ENCODE results near the gene CDK19.

DNA sequence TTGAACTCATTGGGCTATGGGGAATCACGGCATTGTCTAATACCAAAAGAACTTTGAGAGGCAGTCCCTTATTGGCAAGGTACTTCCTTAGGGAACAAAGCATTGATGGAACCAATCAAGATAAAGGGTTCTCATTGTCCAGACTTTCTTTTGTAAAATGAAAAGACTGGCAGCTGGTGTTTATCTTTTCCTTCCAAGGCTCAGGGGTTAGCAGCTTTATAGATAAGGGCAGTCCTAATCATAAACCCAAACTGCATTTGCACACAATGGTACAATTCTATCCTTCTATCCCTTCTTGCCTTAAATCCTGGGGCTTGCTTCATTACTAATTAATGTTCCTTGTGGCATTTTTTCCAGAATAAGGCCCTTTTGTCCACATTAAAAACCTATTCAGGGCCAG is 28.6 kb downstream of the CDK19 start:
- TF ChIP-seq, protein P1, sequence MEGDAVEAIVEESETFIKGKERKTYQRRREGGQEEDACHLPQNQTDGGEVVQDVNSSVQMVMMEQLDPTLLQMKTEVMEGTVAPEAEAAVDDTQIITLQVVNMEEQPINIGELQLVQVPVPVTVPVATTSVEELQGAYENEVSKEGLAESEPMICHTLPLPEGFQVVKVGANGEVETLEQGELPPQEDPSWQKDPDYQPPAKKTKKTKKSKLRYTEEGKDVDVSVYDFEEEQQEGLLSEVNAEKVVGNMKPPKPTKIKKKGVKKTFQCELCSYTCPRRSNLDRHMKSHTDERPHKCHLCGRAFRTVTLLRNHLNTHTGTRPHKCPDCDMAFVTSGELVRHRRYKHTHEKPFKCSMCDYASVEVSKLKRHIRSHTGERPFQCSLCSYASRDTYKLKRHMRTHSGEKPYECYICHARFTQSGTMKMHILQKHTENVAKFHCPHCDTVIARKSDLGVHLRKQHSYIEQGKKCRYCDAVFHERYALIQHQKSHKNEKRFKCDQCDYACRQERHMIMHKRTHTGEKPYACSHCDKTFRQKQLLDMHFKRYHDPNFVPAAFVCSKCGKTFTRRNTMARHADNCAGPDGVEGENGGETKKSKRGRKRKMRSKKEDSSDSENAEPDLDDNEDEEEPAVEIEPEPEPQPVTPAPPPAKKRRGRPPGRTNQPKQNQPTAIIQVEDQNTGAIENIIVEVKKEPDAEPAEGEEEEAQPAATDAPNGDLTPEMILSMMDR (IDR thresholded peaks at IDR 0.05; ENCODE audit: low read depth, low read length) = no peak
- TF ChIP-seq POLR2A (IDR thresholded peaks at IDR 0.05; ENCODE audit: extremely low read depth, insufficient read length) = no peak
- TF ChIP-seq MYC (IDR thresholded peaks at IDR 0.05; ENCODE audit: low read depth, low read length) = no peak

Measured in NB4 (cell line).